HEK293 (cell line): Measurements from ENCODE around the gene EMP1.

Experiments used
- CTCF ChIA-PET: fragments of 350-600 bp; formaldehyde crosslinking; extraction: SDS; loops from one replicate; lab custom pipeline; 2021; ENCODE audit warnings: antibody characterized with exemption; lab: Yijun Ruan, JAX
- POLR2A ChIA-PET: fragments of 300-600 bp; formaldehyde crosslinking; extraction: SDS; loops from one replicate; lab custom pipeline; 2020; ENCODE audit warnings: antibody characterized with exemption, inconsistent platforms; lab: Yijun Ruan, JAX
- H3K27ac ChIP-seq: fragments of 200-500 bp; sonication (Bioruptor generic); 2 replicates; pipeline ENCODE4 v1.5.1; 2014; ENCODE audit warnings: low read depth, low read length, control low read depth, inconsistent platforms; ENCODE audit errors: extremely low read depth
- H3K36me3 ChIP-seq, 2 experiments: fragments of 200-500 bp in 1 of 2; sonication (Bioruptor generic) in 1 of 2; 1 replicate in 1 of 2; 2 replicates in 1 of 2; pipeline ENCODE4 v1.5.1; 2014 to 2017; ENCODE audit warnings: inconsistent platforms in 2 of 2, low read length in 2 of 2; ENCODE audit not compliant: control insufficient read depth in 2 of 2, insufficient read depth in 1 of 2
- H3K4me1 ChIP-seq: fragments of 200-500 bp; sonication (Bioruptor generic); 2 replicates; pipeline ENCODE4 v1.5.1; 2014; ENCODE audit warnings: mild to moderate bottlenecking, low read length, inconsistent platforms; ENCODE audit not compliant: control insufficient read depth, insufficient read depth
- H3K4me3 ChIP-seq: 2 replicates; pipeline ENCODE4 v1.5.1; 2011; ENCODE audit warnings: low read depth, mild to moderate bottlenecking, control low read depth, low read length, moderate library complexity
- H3K9me3 ChIP-seq: fragments of 200-500 bp; sonication (Bioruptor generic); 2 replicates; pipeline ENCODE4 v1.5.1; 2014; ENCODE audit warnings: low read depth, low read length, inconsistent platforms; ENCODE audit not compliant: control insufficient read depth, insufficient read depth
- EGR2 ChIP-seq: fragments of 450-650 bp; formaldehyde crosslinking; IDR thresholded peaks from 2 replicates; pipeline ENCODE4 v1.5.1; 2016; ENCODE audit warnings: low read depth, missing biosample characterization, missing genetic modification characterization
- IKZF3 ChIP-seq: fragments of 450-650 bp; IDR thresholded peaks from 2 replicates; pipeline ENCODE4 v1.5.0; 2018; ENCODE audit warnings: missing biosample characterization, mild to moderate bottlenecking, missing genetic modification characterization, moderate library complexity
- OSR2 ChIP-seq: fragments of 450-650 bp; formaldehyde crosslinking; IDR thresholded peaks from 2 replicates; pipeline ENCODE4 v1.5.1; 2016; ENCODE audit warnings: missing biosample characterization, missing genetic modification characterization
- PRDM1 ChIP-seq: fragments of 450-650 bp; formaldehyde crosslinking; IDR thresholded peaks from 2 replicates; pipeline ENCODE4; 2016; ENCODE audit warnings: missing biosample characterization, missing genetic modification characterization
- PRDM10 ChIP-seq: fragments of 450-650 bp; formaldehyde crosslinking; IDR thresholded peaks from 2 replicates; pipeline ENCODE4 v1.5.1; 2016; ENCODE audit warnings: missing biosample characterization, missing genetic modification characterization
- REPIN1 ChIP-seq: fragments of 450-650 bp; formaldehyde crosslinking; IDR thresholded peaks from 2 replicates; pipeline ENCODE4 v1.5.1; 2017; ENCODE audit warnings: missing biosample characterization, missing genetic modification characterization, low read depth
- YY1 ChIP-seq: fragments of 450-650 bp; formaldehyde crosslinking; IDR thresholded peaks from 2 replicates; pipeline ENCODE4 v1.5.1; 2018; ENCODE audit warnings: missing biosample characterization, missing genetic modification characterization
- ZBTB20 ChIP-seq: fragments of 450-650 bp; formaldehyde crosslinking; IDR thresholded peaks from 2 replicates; pipeline ENCODE4 v1.5.1; 2016; ENCODE audit warnings: missing biosample characterization, missing genetic modification characterization
- ZFHX2 ChIP-seq: fragments of 450-650 bp; formaldehyde crosslinking; conservative IDR thresholded peaks from 2 replicates; pipeline ENCODE4 v1.5.1; 2016; ENCODE audit warnings: missing biosample characterization, missing genetic modification characterization
- ZFP41 ChIP-seq: fragments of 450-650 bp; formaldehyde crosslinking; IDR thresholded peaks from 2 replicates; pipeline ENCODE4 v1.5.1; 2016; ENCODE audit warnings: missing biosample characterization, missing genetic modification characterization, borderline replicate concordance
- ZNF214 ChIP-seq: fragments of 450-650 bp; formaldehyde crosslinking; IDR thresholded peaks from 2 replicates; pipeline ENCODE4 v1.5.1; 2017; ENCODE audit warnings: missing biosample characterization, mild to moderate bottlenecking, missing genetic modification characterization, borderline replicate concordance
- ZNF24 ChIP-seq: fragments of 450-650 bp; formaldehyde crosslinking; IDR thresholded peaks from 2 replicates; pipeline ENCODE4 v1.5.1; 2016; ENCODE audit warnings: missing biosample characterization, missing genetic modification characterization
- ZNF350 ChIP-seq: fragments of 450-650 bp; formaldehyde crosslinking; IDR thresholded peaks from 2 replicates; pipeline ENCODE4 v1.5.0; 2017; ENCODE audit warnings: missing biosample characterization, mild to moderate bottlenecking, missing genetic modification characterization
- ZNF366 ChIP-seq: fragments of 450-650 bp; formaldehyde crosslinking; conservative IDR thresholded peaks from 2 replicates; pipeline ENCODE4 v1.5.1; 2016; ENCODE audit warnings: missing biosample characterization, missing genetic modification characterization
- ZNF37A ChIP-seq: fragments of 450-650 bp; IDR thresholded peaks from 2 replicates; pipeline ENCODE4 v1.5.1; 2018; ENCODE audit warnings: missing biosample characterization, missing genetic modification characterization
- ZNF449 ChIP-seq: fragments of 450-650 bp; formaldehyde crosslinking; IDR thresholded peaks from 2 replicates; pipeline ENCODE4 v1.5.1; 2017; ENCODE audit warnings: missing biosample characterization, mild to moderate bottlenecking, missing genetic modification characterization, moderate library complexity
- ZNF48 ChIP-seq: fragments of 450-650 bp; formaldehyde crosslinking; IDR thresholded peaks from 2 replicates; pipeline ENCODE4 v1.5.1; 2016; ENCODE audit warnings: missing biosample characterization, missing genetic modification characterization
- ZNF530 ChIP-seq: fragments of 450-650 bp; formaldehyde crosslinking; IDR thresholded peaks from 2 replicates; pipeline ENCODE4 v1.5.1; 2016; ENCODE audit warnings: low read depth, missing biosample characterization, missing genetic modification characterization
- ZNF585B ChIP-seq: fragments of 450-650 bp; formaldehyde crosslinking; IDR thresholded peaks from 2 replicates; pipeline ENCODE4 v1.5.1; 2016; ENCODE audit warnings: missing biosample characterization, missing genetic modification characterization
- ZNF623 ChIP-seq: fragments of 450-650 bp; formaldehyde crosslinking; IDR thresholded peaks from 2 replicates; pipeline ENCODE4 v1.5.1; 2016; ENCODE audit warnings: missing biosample characterization, missing genetic modification characterization
- ZNF791 ChIP-seq: fragments of 450-650 bp; formaldehyde crosslinking; IDR thresholded peaks from 2 replicates; pipeline ENCODE4 v1.5.1; 2016; ENCODE audit warnings: missing biosample characterization, missing genetic modification characterization
- ZNF792 ChIP-seq: fragments of 450-650 bp; formaldehyde crosslinking; IDR thresholded peaks from 2 replicates; pipeline ENCODE4 v1.5.1; 2016; ENCODE audit warnings: missing biosample characterization, missing genetic modification characterization
- TF ChIP-seq, protein P1 (sequence below): fragments of 450-650 bp; formaldehyde crosslinking; IDR thresholded peaks from 2 replicates; pipeline ENCODE4 v1.5.1; 2016; ENCODE audit warnings: missing biosample characterization, missing genetic modification characterization

The EMP1 gene

DNA sequence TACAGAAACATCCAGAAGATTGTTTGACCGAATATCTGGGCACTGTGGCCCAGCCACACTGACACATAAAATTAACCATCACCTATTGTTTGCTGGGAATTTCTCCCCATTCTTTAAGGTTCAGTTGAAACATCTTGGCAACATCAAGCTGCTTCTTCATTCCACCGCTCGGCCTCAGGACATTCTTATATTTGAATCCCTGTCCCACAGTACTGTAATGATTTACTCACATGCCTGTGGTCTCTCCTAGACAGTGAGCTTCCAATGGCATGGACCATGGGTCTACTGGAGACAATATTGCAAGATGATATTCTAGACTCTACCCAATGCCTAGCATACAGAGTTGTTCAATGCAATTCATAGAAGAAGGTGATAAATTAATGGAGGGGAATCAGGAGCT, 56.1 kb downstream of the EMP1 start:
- Histone ChIP-seq H3K36me3 (no peaks in the 10 kb centered on the region), H3K27ac (no peak overlapping the region), H3K4me1 (peaks cover 3% of the 10 kb centered on the region; the same call in 1 of the 2 replicates), H3K4me3 (no peak overlapping the region), H3K9me3 (no peaks in the 10 kb centered on the region)
- ChIA-PET CTCF (interaction anchor here (0.6 to 1.1 kb wide), 2 partner anchors 14 to 234 kb away, joined by 3 read pairs; no protein-coding TSS in a partner anchor), POLR2A (no interaction called here)
- TF ChIP-seq PRDM1 (tag by site-specific recombination): no peak
- TF ChIP-seq ZNF792 (tag by site-specific recombination): no peak
- TF ChIP-seq EGR2: no peak
- no peak for TF ChIP-seq ZNF214
- no peak for TF ChIP-seq ZNF449 (tag by site-specific recombination)

- ChIA-PET POLR2A (no interaction called here), CTCF (interaction anchor here (0.6 to 3.5 kb wide), 15 partner anchors 9 to 1423 kb away, joined by 3 to 32 read pairs (median 6); no protein-coding TSS in a partner anchor)
- no peak for TF ChIP-seq PRDM10
- TF ChIP-seq ZNF350 (tag by site-specific recombination): no peak
- no peak for TF ChIP-seq ZNF623 (tag by site-specific recombination)
- TF ChIP-seq ZNF24: no peak
- TF ChIP-seq ZNF48 (tag by site-specific recombination): no peak
- no peak for TF ChIP-seq ZNF791 (tag by site-specific recombination)
- TF ChIP-seq OSR2 (tag by site-specific recombination): no peak
- TF ChIP-seq ZBTB20 (tag by site-specific recombination): no peak
- no peak for TF ChIP-seq ZNF792 (tag by site-specific recombination)
- no peak for TF ChIP-seq ZNF37A
- TF ChIP-seq ZFHX2 (tag by site-specific recombination): no peak
- TF ChIP-seq ZNF530: no peak
- TF ChIP-seq REPIN1 (tag by site-specific recombination): no peak
- TF ChIP-seq ZNF585B (tag by site-specific recombination): no peak
- TF ChIP-seq IKZF3 (tag by site-specific recombination): no peak
- TF ChIP-seq, protein P1, sequence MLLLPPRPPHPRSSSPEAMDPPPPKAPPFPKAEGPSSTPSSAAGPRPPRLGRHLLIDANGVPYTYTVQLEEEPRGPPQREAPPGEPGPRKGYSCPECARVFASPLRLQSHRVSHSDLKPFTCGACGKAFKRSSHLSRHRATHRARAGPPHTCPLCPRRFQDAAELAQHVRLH (tag by site-specific recombination): no peak
- no peak for TF ChIP-seq YY1
- TF ChIP-seq ZNF366: no peak
- TF ChIP-seq ZFP41 (tag by site-specific recombination): no peak
- Histone ChIP-seq H3K9me3 (no peaks in the 10 kb centered on the region), H3K4me3 (no peak overlapping the region), H3K27ac (no peak overlapping the region), H3K36me3 (no peaks in the 10 kb centered on the region), H3K4me1 (peaks cover 11% of the 10 kb centered on the region)
Measured at GRCh38 chr12:13253966-13254760, 57.6 kb downstream of the EMP1 start.
